Measurements from ENCODE around the gene OGDH. TPM values are rescaled to one million over a fixed set of nuclear protein-coding genes. Genes with fewer than 3 reads are reported as not detected.

Gene OGDH
- total and polyA plus RNA-seq, 10 of the 15 experiments (the other 5 are each of a cell fraction or from before 2014, with no cell fraction given): 4.1 to 103 (median 48.4) TPM

DNA sequence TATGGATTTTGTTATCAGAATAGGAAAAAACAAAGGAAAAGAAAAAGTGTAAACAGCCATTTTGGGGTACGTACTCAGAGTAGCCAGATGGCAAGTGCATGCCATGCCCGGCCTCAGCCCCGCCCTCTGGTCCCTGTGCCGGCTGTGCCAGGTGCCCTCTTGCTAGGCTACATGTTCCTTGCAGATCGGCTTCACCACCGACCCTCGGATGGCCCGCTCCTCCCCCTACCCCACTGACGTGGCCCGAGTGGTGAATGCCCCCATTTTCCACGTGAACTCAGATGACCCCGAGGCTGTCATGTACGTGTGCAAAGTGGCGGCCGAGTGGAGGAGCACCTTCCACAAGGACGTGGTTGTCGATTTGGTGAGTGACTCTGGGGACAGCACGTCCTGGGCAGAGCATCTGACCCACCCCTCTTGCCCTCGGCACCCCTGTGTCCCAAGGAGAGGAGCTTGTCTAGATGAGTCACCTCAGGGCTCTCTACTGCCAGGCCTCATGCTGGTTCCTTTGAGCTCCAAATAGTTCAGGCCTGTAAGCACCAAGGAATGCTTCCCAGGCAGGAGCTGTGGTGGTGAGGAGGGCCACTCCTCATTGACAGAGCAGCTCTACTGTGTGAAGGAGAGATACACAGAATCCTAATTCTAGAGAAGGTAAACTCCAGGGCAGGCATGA lies 87.3 kb downstream of the OGDH start:
- in situ Hi-C loops (cut with MboI) (no loop called here), intact Hi-C loops (cut with micrococcal nuclease; ENCODE audit: unreplicated experiment) (no loop called here)
- POLR2A ChIA-PET: no interaction called here
- DNase-seq (ENCODE audit: low read depth, low spot score) (no peak), ATAC-seq (no peak), FAIRE-seq (no peak)
- H3K4me2 ChIP-seq (ENCODE audit: control insufficient read depth, insufficient read depth): no peak overlapping the region
- SMC1A ChIA-PET (ENCODE audit: uncharacterized antibody, unreplicated experiment): no interaction called here
- no peak overlapping the region for H3K4me3 ChIP-seq
- no peaks in the 10 kb centered on the region; the same call in 2 of the 3 replicates for H3K9me3 ChIP-seq (replicated peaks; ENCODE audit: control insufficient read depth, insufficient read depth, low read length)
- no peak overlapping the region for H3K9ac ChIP-seq (ENCODE audit: control insufficient read depth, insufficient read depth, low read length)
- no TSS peak for BruUV-seq (replicated peaks)
- no peaks in the 10 kb centered on the region for H3K27me3 ChIP-seq (replicated peaks in 1 of 2; ENCODE audit: control insufficient read depth in 2 of 2, insufficient read depth in 2 of 2, low read length in 1 of 2)
- H2AFZ ChIP-seq (ENCODE audit: control insufficient read depth, low read depth, low read length): no peak overlapping the region
- RAD21 ChIA-PET (ENCODE audit: unreplicated experiment): no interaction called here
- H3K27ac ChIP-seq (ENCODE audit: control insufficient read depth, insufficient read depth): no peak overlapping the region
- no peaks in the 10 kb centered on the region for H3K4me1 ChIP-seq (ENCODE audit: control insufficient read depth, insufficient read depth, low read length)
- no peaks in the 10 kb centered on the region for H3K79me2 ChIP-seq (ENCODE audit: control insufficient read depth, insufficient read depth, low read length)
- CTCF ChIA-PET: no interaction called here
- peaks cover 16 to 28% of the 10 kb centered on the region in 2 experiments; a peak in 3 of 4 replicates for H3K36me3 ChIP-seq (ENCODE audit: control insufficient read depth in 2 of 2, insufficient read depth in 2 of 2, low read length in 1 of 2)
- WGBS (ENCODE audit: insufficient coverage, insufficient replicate concordance, low lambda C conversion rate, missing lambda C conversion rate): over 99% methylated on average over 19 of the region's 19 CpGs
- H4K20me1 ChIP-seq (ENCODE audit: control insufficient read depth, insufficient read depth): no peaks in the 10 kb centered on the region
- TF ChIP-seq, protein P1, sequence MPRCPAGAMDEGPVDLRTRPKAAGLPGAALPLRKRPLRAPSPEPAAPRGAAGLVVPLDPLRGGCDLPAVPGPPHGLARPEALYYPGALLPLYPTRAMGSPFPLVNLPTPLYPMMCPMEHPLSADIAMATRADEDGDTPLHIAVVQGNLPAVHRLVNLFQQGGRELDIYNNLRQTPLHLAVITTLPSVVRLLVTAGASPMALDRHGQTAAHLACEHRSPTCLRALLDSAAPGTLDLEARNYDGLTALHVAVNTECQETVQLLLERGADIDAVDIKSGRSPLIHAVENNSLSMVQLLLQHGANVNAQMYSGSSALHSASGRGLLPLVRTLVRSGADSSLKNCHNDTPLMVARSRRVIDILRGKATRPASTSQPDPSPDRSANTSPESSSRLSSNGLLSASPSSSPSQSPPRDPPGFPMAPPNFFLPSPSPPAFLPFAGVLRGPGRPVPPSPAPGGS (IDR thresholded peaks at IDR 0.05; ENCODE audit: borderline replicate concordance, insufficient read depth, low read depth, low read length, poor library complexity, severe bottlenecking): no peak
- no peak for TF ChIP-seq KAT2A (conservative IDR thresholded peaks at IDR 0.05; ENCODE audit: control insufficient read depth, low read depth, low read length)
- no peak for TF ChIP-seq BHLHE40 (IDR thresholded peaks at IDR 0.05; ENCODE audit: borderline replicate concordance in 1 of 2, low read depth in 2 of 2, low read length in 1 of 2)
- TF ChIP-seq SPI1 (IDR thresholded peaks at IDR 0.05; ENCODE audit: borderline replicate concordance, insufficient read depth, low read depth, low read length): no peak
- no peak for TF ChIP-seq MTA2 (IDR thresholded peaks at IDR 0.05; ENCODE audit: low read depth)
- TF ChIP-seq, protein P2, sequence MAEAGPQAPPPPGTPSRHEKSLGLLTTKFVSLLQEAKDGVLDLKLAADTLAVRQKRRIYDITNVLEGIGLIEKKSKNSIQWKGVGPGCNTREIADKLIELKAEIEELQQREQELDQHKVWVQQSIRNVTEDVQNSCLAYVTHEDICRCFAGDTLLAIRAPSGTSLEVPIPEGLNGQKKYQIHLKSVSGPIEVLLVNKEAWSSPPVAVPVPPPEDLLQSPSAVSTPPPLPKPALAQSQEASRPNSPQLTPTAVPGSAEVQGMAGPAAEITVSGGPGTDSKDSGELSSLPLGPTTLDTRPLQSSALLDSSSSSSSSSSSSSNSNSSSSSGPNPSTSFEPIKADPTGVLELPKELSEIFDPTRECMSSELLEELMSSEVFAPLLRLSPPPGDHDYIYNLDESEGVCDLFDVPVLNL (IDR thresholded peaks at IDR 0.05; ENCODE audit: low read depth, low read length): no peak
- TF ChIP-seq POU2F2 (IDR thresholded peaks at IDR 0.05; ENCODE audit: borderline replicate concordance, low read depth, low read length): no peak
- TF ChIP-seq SMAD1 (IDR thresholded peaks at IDR 0.05; ENCODE audit: low read depth, partially characterized antibody): no peak
- no peak for TF ChIP-seq POLR2A (IDR thresholded peaks at IDR 0.05; ENCODE audit: low read depth, low read length)
- TF ChIP-seq FOXK2 (IDR thresholded peaks at IDR 0.05): no peak
- no peak for TF ChIP-seq IKZF1 (conservative IDR thresholded peaks at IDR 0.05)
- no peak for TF ChIP-seq RCOR1 (conservative IDR thresholded peaks at IDR 0.05; ENCODE audit: low read depth, low read length)
- TF ChIP-seq RB1 (IDR thresholded peaks at IDR 0.05; ENCODE audit: borderline replicate concordance): no peak
- TF ChIP-seq, protein P3, sequence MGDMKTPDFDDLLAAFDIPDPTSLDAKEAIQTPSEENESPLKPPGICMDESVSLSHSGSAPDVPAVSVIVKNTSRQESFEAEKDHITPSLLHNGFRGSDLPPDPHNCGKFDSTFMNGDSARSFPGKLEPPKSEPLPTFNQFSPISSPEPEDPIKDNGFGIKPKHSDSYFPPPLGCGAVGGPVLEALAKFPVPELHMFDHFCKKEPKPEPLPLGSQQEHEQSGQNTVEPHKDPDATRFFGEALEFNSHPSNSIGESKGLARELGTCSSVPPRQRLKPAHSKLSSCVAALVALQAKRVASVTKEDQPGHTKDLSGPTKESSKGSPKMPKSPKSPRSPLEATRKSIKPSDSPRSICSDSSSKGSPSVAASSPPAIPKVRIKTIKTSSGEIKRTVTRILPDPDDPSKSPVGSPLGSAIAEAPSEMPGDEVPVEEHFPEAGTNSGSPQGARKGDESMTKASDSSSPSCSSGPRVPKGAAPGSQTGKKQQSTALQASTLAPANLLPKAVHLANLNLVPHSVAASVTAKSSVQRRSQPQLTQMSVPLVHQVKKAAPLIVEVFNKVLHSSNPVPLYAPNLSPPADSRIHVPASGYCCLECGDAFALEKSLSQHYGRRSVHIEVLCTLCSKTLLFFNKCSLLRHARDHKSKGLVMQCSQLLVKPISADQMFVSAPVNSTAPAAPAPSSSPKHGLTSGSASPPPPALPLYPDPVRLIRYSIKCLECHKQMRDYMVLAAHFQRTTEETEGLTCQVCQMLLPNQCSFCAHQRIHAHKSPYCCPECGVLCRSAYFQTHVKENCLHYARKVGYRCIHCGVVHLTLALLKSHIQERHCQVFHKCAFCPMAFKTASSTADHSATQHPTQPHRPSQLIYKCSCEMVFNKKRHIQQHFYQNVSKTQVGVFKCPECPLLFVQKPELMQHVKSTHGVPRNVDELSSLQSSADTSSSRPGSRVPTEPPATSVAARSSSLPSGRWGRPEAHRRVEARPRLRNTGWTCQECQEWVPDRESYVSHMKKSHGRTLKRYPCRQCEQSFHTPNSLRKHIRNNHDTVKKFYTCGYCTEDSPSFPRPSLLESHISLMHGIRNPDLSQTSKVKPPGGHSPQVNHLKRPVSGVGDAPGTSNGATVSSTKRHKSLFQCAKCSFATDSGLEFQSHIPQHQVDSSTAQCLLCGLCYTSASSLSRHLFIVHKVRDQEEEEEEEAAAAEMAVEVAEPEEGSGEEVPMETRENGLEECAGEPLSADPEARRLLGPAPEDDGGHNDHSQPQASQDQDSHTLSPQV (IDR thresholded peaks at IDR 0.05): no peak
- TF ChIP-seq SP1 (IDR thresholded peaks at IDR 0.05; ENCODE audit: low read depth, low read length): no peak
- no peak for TF ChIP-seq ZNF217 (IDR thresholded peaks at IDR 0.05)
